ENCODE data around the gene POMP.

POMP gene, protein sequence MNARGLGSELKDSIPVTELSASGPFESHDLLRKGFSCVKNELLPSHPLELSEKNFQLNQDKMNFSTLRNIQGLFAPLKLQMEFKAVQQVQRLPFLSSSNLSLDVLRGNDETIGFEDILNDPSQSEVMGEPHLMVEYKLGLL

GRCh38 chr13:28658796-28659620, at the start of gene POMP:
POMP (plus strand) TSS chr13:28659130; CDS start chr13:28659185, 55 bp downstream.
- DNase-seq: no peak

DNA sequence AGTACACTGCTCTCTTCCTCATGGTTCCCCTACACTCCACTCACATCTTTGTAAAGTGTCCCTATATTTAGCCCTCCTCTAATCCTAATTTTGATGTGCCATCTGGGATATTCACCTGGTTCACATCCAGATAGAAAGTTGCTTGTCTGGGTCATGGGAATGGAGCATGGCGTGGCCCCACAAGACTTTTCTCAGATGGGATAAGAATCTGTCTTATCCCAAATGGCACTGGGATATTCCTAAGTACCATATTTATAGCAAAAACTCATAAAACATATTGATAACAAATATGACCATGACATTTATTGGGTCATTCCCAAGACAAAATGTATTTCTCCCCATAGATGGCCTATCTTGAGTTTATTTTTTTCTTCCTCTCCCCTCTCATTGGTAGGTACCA, 49.5 kb upstream of the POMP start:
- no peak for DNase-seq

- DNase-seq: no peak
Measured at GRCh38 chr13:28609926-28610325, 49.0 kb upstream of the POMP start.

GRCh38 chr13:28610996-28611395, 47.9 kb upstream of the POMP start:
- DNase-seq: no peak

GRCh38 chr13:28611654-28612131, 47.2 kb upstream of the POMP start:
- DNase-seq: no peak

- no peak for DNase-seq
Measured at GRCh38 chr13:28613562-28613961, 45.4 kb upstream of the POMP start.

GRCh38 chr13:28615916-28616446, 42.9 kb upstream of the POMP start:
- no peak for DNase-seq

DNA sequence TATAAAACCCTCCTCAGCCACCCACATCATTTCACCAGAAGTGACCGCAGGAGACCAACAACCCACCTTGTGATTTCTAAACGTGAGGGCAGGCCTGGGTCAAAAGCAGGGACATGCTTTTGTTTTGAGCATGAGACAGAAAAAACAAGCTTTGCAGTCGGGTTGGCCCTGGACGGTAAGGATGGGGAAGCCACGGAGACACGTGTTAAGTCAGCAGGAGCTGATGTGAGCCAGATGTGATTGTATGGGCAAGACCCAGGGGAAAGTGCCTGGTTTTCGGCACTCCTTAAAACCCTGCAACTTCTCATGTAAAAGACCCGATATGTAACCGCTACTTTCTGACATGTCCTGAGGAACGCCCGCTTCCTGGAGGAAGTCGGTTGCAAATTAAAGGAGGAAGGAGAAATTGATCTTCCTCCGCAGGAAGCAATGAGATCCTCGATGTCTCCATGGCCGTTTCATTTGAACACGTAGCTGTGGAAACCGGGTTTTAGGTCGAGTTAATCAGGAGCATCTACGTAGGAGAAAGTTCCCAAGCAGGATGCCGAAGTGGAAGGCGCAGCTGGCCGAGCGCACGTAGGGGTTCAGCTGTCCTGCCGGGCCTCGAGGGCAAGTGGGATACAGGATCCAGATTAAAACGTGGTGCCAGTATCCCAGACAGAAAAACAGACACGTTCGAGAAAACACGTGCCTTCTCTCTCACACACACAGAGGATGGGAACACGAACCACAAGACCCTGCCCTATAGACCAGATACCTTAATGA, 40.5 kb upstream of the POMP start:
- no peak for DNase-seq

DNA sequence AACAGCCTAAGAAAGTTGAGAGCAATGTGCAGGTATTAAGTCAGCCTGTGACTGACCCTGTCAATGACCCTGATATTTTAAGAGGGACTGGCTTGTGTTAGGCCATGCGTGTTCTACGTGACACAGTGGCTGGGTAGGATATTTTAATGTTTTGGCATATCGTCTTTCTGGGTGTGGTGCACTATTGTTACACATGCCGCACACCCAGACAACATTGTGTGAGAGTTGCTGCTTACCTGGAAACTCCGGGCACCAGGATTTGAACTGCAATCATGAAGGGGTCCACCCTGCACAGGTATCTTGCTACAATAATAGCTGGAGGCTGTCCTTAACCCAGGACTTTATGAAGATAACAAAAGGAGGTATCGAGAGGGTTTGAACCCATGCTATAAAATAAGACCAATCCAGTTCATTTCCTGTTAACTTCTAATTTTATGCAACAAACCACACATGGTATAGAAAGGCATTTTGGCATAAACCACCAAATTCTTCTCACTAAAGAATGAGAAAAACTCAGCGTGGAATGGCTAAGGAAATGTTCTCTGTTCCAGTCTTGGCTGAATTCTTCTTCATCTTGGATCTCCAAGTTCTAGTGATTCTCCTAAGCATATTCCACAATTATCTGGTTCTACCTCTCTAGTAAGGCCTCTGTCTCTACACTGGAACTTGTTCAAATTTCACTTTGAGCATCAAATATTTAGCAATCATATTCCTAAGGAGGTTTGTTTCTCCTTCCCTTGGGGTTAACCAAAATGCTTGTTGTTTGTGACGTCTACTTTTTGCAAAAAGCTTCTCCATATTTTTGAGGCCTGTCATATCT, 38.7 kb upstream of the POMP start:
- no peak for DNase-seq

DNA sequence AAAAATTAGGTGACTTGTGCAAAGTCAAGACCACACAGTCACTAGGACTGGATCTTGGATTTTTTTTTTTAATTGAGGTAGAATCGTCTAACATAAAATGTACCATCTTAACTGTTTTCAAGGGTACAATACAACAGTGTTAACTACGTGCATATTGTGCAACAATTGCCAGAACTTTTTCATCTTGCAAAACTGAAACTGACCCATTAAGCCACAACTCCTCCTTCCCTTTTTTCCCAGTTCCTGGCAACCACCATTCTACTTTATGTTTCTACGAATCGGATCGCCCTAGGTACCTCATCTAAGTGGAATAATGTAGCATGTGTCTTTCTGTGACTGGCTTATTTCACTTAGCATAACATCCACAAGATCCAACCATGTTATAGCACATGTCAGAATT, 37.5 kb upstream of the POMP start:
- no peak for DNase-seq

DNA sequence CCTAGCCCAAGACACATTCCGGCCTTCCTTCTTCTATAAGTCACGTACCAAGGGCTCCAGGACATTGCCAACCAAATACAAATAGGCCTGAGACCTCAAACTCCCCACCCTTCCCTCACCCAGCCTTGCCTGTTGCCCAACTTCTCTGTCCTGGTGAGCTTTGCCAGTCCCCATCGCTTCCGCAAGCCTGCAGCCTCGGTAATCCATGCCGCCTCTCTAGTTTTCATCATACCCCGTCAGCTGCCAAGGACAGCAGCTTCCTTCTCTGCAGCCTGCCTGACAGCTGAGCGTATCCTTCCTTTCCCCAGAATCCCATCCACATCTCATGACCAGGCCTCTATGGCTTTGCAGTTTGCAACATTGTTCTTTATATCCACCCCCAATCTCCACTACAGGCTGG, 36.6 kb upstream of the POMP start:
- no peak for DNase-seq

DNA sequence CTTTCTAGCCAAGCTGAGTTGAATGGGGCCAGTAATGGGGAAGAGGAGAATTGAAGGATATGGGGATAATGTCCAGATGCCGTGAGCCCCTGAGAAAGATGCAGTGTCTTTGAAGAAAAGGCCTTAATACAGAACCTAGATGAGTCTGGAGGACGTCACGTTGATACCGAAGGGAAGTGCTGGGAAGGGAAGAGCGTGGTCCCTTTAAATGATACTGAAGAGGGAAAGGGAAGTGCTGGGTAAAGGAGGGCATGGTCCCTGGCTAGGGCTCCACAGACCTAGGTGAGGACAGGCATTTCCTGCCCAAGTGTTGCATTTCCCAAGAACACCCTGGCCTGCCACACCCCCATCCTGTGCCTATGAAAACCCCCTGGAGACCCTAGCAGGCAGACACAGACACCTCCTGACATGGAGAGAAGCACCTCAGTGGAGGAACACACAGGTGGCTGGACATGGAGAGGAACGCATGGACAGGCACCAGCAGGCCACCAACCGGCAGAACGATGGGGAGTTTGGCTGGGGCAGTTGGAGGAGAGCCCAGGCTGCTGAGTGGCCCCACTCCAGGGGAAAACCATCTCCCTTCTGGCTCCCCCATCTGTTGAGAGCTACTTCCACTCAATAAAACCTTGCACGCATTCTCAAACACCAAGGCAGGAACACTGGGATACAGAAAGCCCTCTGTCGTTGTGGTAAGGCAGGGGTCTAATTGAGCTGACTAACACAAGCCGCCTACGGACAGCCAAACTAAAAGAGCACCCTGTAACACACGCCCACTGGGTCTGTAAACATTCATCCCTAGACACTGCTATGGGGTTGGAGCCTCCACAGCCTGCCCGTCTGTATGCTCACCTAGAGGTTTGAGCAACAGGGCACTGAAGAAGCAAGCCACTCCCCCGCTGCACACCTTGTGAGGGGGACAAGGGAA, 34.9 kb upstream of the POMP start:
- no peak for DNase-seq

DNA sequence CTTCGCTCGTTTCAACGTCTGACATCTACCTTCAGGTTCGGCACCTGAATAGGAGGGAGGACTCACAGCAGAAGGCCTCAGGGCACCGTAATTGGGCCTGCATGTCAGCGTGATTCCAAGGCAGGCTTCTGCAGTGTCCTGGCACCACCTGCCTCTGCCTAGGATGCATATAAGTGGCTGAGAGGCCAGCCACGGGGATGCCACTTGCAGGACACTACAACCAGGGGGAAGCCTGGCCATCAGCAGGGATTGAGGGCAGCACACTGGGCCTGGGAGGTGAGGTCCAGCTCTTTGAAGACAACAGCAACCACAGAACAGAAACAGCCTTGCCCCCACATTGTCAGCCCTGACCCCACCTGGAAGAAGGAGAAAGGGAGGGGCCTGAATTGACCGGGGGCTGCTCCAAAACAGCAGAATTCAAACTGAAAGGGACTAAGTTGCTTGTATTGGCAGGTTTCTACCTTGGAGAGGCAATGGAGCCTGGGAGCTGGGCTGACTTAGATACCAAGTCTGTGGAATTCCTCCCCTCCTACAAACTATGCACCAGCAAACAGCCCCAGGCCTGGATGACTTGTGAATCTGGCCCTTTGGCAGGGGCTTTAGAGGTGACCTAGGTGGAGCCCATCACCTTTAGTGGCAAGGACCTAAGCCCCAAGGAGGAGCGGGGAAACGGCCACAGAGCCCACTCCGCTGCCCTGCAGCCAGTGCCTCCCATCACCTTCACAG, 34.1 kb upstream of the POMP start:
- DNase-seq: no peak

DNA sequence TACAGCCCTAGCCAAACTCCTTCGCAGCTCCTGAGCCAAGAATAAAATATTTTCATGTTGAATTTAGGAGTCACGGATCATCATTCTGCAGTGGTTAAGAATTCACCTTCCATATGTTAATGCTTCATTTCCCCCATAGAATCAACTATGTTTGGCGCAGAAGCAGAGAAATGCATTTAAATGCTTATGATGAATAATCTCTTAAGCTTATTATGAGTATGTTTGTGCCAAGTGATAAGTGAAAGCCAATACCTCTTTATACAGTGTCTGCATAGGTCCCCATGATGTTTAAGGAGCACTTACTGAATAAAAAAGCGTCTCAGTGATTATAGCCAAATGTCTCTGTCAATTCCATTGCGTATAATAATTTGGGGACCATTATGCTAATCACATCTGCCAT, 32.7 kb upstream of the POMP start:
- no peak for DNase-seq

- DNase-seq: no peak
Measured at GRCh38 chr13:28628241-28628640, 30.7 kb upstream of the POMP start.

DNA sequence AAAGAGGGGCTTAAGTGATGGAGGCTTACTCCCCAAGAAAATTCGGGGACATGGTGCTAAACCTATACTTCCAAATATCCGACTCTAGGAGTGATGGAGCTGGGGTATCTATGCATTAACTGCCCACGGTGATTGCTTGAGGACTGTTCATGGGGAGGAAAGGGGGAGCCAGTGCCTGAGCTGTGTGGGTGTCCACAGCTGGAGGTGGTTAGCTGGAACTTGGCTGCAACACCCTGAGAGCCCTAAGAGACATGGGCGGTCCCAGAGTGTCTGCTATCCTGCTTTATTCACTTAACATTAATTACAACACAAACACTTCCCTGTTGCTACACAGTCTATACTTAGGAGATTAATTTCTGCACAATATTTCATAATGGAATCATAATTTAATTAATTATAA, 28.1 kb upstream of the POMP start:
- no peak for DNase-seq

GRCh38 chr13:28631801-28632200, 27.1 kb upstream of the POMP start:
- DNase-seq: no peak

GRCh38 chr13:28636069-28636468, 22.9 kb upstream of the POMP start:
- no peak for DNase-seq

GRCh38 chr13:28636677-28637317, 22.1 kb upstream of the POMP start:
- no peak for DNase-seq

- no peak for DNase-seq
Measured at GRCh38 chr13:28637714-28638355, 21.1 kb upstream of the POMP start.
